GM19397 (cell line): ENCODE measurements around the gene ARHGEF7.

Experiments
- ATAC-seq: cut with Tn5 transposase; IDR thresholded peaks from one replicate; pipeline ENCODE4 v1.9.1; 2021; ENCODE audit warnings: mild to moderate bottlenecking, moderate library complexity; ENCODE audit not compliant: unreplicated experiment

ARHGEF7 gene

GRCh38 chr13:111132948-111133347 is 17.8 kb downstream of the ARHGEF7 start:
- ATAC-seq, result no peak

GRCh38 chr13:111139452-111139851 is 24.3 kb downstream of the ARHGEF7 start:
- ATAC-seq, result no peak

- no peak for ATAC-seq
Measured at GRCh38 chr13:111139873-111140561, 24.9 kb downstream of the ARHGEF7 start.

- ATAC-seq, result no peak
Measured at GRCh38 chr13:111140562-111141105, 25.5 kb downstream of the ARHGEF7 start.

GRCh38 chr13:111142472-111142871 is 27.4 kb downstream of the ARHGEF7 start:
- ATAC-seq, result no peak

GRCh38 chr13:111143865-111144540 is 28.9 kb downstream of the ARHGEF7 start:
- ATAC-seq, result no peak

- no peak for ATAC-seq
Measured at GRCh38 chr13:111145071-111145470, 30.0 kb downstream of the ARHGEF7 start.

GRCh38 chr13:111145506-111145905 is 30.4 kb downstream of the ARHGEF7 start:
- ATAC-seq, result no peak

- ATAC-seq, result no peak
Measured at GRCh38 chr13:111152844-111153243, 37.7 kb downstream of the ARHGEF7 start.

GRCh38 chr13:111153279-111153976 is 38.3 kb downstream of the ARHGEF7 start:
- peak; percentile 88 for ATAC-seq

- ATAC-seq, result peak; percentile 47
Measured at GRCh38 chr13:111153977-111154332, 38.8 kb downstream of the ARHGEF7 start.

- ATAC-seq, result no peak
Measured at GRCh38 chr13:111156421-111156820, 41.3 kb downstream of the ARHGEF7 start.

- no peak for ATAC-seq
Measured at GRCh38 chr13:111158136-111158805, 43.2 kb downstream of the ARHGEF7 start.

GRCh38 chr13:111159362-111160320 is 44.5 kb downstream of the ARHGEF7 start:
- no peak for ATAC-seq

- no peak for ATAC-seq
Measured at GRCh38 chr13:111160648-111161047, 45.5 kb downstream of the ARHGEF7 start.

- peak; percentile 45 for ATAC-seq
Measured at GRCh38 chr13:111161601-111162600, 46.8 kb downstream of the ARHGEF7 start.

- ATAC-seq, result peak; percentile 44
Measured at GRCh38 chr13:111165241-111166010, 50.3 kb downstream of the ARHGEF7 start.
